CD4-positive, alpha-beta T cell treated with Interleukin-10 for 1 hour (primary cell): ENCODE measurements around the gene TBC1D10A.

ENCODE experiments used
- DNase-seq: peaks from one replicate; pipeline ENCODE4 v3.0.0-alpha.2; 2020

The TBC1D10A gene

DNA sequence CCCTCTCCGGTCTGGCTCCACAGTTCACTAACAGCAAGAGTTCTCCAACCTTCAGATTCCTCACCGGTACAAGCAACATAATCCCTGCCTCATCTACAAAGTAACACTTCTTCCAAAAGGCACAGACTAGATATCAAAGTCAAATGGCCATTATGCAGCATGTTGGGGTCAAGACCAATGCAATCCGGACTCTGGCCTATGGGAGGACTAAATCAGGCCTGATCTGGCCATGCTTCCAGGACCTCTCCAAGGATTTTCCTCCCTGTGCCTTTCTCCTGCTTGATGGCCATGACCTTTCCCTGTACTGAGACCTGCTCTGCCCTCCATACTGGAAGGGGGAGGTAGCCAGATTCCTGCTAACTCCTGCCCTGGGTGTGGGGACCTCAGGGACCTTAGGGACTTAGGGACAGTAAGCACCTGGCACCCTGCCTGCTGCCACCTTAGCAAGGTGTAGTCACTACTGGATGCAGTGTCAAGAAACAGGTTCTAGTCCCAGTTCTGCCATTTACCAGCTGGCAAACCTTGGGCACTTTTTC, 6.7 kb downstream of the TBC1D10A start:
- DNase-seq: no peak

DNA sequence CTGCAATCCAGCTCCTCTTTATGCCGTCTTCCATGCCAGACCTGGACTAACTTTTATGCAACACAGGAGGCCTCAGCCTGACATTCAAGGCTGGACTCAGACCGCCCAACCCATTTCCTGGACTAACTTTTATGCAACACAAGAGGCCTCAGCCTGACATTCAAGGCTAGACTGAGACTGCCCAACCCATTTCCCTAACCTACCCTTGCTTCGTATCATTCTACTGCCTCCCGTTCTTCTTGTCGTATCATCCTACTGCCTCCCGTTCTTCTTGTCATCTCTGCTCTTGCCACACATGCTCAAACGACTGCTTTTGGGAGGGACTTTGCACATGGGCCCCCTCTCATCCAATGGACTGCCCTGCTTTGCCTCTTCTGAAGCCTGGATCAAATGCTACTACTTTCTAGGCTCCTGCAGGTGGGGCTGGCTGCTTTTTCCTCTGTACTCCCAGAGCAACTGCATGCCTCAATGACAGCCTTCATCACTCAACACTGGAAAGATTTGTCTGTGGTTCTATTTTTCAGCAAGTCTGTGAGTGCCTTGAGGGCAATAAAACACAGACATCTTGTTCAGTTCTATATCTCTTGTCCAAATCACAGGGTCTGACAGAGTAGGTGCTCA, 7.8 kb downstream of the TBC1D10A start:
- no peak for DNase-seq

- DNase-seq: no peak
Observed at GRCh38 chr22:30317778-30318177, 9.0 kb downstream of the TBC1D10A start.

GRCh38 chr22:30315962-30316576, 10.7 kb downstream of the TBC1D10A start:
- DNase-seq: no peak

- DNase-seq: peak; percentile 57
Observed at GRCh38 chr22:30314915-30315314, 11.8 kb downstream of the TBC1D10A start.

DNA sequence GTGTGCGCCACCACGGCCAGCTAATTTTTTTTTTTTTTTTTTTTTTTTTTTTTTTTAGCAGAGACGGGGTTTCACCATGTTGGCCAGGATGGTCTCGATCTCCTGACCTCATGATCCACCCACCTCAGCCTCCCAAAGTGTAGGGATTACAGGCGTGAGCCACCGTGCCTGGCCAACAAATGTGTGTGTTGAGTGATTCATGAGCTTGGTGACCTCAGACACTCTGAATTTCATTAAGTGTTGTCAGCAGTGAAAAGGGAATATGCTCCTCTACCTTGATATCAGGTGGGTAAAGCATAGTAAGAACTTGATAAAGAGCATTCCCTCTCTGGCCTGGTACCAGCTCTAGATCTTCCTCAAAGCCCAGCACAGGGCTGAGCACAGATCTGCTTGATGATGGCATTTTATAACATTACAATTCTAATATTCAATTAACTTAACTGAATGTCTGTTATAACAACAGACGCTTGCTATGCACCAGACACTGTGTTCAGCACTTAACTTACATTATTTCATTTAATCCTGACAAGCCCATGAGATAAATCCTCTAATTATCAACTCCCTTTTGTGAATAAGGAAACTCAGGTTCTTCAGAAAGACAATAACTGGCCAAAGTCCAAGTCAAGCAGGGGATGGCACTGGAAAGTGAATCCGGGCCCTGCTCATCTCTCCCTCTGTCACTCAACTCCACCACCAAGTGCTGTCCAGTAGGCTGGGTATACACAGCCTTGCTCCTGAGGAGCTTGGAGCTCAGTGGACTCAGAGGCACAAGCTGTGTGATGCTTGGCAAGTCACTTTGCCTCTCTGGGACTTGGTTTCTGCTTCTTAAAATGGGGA, 13.0 kb downstream of the TBC1D10A start:
- DNase-seq: no peak

DNA sequence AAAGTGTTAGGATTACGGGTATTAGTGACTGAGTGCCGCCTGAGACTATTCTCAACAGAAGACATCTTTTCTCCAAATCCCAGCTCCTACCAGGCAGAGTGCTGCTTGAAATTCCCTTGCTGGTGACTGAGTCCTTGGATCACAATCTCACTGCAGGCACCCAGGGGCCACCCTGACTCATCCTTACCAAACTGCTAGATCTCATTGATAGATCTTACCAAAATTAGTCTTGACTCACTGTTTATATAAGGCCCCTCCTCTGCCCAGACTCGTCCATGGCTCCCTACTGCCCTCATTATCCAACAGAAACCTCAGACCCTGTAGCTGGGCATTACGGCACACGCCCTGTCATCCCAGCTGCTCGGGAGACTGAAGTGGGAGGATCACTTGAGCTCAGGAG, 14.7 kb downstream of the TBC1D10A start:
- no peak for DNase-seq

- DNase-seq: no peak
Observed at GRCh38 chr22:30310881-30311771, 15.6 kb downstream of the TBC1D10A start.

- DNase-seq: peak; percentile 56
Observed at GRCh38 chr22:30309951-30310741, 16.6 kb downstream of the TBC1D10A start.

- no peak for DNase-seq
Observed at GRCh38 chr22:30308518-30309230, 18.1 kb downstream of the TBC1D10A start.

GRCh38 chr22:30308093-30308492, 18.6 kb downstream of the TBC1D10A start:
- no peak for DNase-seq

GRCh38 chr22:30307041-30307574, 19.6 kb downstream of the TBC1D10A start:
- no peak for DNase-seq

DNA sequence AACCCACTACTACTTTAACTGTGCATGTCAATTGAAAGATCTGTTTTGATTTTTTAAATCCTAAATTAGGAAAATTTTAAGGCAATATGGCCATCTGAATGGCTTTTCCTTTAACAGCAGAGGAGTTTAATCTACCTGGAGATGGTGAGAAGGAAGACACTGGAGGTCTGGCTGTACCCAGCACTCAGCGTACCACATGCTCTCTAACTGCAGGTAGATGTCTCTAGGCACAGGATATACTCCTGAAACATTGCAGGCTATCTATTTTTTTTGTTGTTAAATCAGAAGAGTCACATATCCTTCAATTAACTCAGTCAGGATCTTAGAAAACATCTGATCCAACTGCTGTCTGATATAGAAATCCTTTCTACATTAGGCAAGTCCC, 20.1 kb downstream of the TBC1D10A start:
- no peak for DNase-seq

DNA sequence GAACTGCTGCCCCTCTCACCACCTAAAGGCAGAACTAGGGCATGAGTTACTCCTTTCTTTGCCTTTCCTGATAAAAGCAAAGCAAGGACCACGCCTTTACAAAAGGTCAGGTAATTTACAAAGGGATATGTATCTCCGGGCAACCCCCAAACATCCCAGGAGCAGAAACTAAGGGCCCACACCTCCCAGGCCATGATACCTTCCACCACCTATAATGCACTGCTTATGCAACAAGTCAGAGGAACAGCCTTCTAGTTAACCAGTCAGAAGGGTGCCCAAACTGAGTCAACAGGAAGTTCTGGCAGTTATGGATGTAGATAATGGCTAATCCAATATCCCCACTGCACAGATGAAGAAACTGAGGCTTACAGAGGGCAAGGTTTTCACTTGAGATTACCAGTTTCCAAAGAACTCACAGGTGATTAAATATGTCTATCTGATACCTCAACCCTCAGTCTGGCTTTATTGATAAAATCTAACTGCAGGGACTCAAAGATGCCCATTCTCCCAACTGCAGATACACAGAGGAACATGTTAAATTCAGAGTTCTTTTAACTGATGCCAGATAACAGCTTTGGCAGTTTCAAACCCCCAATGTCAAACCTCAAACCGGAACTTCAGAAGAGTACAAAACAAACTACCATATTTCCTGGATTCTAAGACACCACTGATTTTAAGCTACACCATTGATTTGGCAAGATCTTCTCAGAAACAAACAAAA, 20.7 kb downstream of the TBC1D10A start:
- DNase-seq: peak; percentile 71

- peak; percentile 69 for DNase-seq
Observed at GRCh38 chr22:30305519-30305905, 21.2 kb downstream of the TBC1D10A start.

DNA sequence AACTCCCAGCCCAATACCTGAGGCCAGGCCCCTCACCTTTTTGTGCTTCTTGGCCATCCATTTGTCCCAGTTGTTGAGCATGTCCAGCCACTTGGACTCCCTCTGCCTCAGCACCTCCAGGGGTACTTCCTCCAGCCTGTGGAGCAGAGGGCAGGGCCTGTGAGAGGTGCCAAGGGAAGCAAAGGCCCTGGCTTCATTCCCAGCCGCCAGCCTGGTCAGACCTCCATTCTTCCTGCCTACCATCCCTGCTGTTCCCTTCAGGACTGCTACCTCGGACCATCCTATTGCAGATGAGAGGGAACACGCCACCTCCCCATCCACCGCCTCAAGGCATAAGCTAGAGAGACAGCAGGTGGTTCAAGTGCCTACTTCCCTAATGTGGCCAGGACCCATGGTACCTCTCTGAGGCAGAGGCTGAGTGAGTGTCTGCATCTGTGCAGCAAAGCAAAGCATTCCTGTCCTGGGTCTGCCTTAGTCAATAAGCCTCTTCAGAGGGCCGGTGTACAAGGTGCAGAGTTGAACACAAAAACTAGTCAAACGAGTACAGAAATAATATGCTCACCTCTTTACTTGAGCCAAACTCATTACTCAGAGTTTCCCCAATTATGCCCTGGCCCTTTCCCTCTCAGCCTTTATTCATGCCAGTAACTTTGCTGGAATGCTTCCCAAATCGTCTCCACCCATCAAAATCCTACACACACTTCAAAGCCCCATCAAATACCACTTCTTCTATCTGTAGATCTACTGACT, 22.1 kb downstream of the TBC1D10A start:
- no peak for DNase-seq

DNA sequence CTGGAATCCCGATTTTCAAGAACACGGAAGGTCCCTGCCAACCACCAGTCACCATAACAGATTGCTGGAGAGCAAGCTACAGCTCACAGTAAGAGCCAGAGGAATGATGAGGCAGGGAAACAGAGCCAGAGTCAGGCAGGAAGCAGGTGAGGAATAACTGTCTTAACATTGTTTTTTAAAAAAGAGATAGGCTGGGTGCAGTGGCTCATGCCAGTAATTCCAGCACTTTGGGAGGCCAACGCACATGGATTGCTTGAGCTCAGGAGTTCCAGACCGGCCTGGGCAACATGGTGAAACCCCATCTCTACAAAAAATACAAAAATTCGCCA, 24.0 kb downstream of the TBC1D10A start:
- no peak for DNase-seq

GRCh38 chr22:30301995-30302809, 24.5 kb downstream of the TBC1D10A start:
- no peak for DNase-seq

- no peak for DNase-seq
Observed at GRCh38 chr22:30299322-30299721, 27.4 kb downstream of the TBC1D10A start.
